HG03520 (cell line): ENCODE results near the gene MMEL1.

ENCODE experiments used
- ATAC-seq: cut with Tn5 transposase; IDR thresholded peaks from one replicate; pipeline ENCODE4 v1.9.1; 2021; ENCODE audit warnings: mild to moderate bottlenecking, moderate library complexity; ENCODE audit not compliant: unreplicated experiment

Gene MMEL1

DNA sequence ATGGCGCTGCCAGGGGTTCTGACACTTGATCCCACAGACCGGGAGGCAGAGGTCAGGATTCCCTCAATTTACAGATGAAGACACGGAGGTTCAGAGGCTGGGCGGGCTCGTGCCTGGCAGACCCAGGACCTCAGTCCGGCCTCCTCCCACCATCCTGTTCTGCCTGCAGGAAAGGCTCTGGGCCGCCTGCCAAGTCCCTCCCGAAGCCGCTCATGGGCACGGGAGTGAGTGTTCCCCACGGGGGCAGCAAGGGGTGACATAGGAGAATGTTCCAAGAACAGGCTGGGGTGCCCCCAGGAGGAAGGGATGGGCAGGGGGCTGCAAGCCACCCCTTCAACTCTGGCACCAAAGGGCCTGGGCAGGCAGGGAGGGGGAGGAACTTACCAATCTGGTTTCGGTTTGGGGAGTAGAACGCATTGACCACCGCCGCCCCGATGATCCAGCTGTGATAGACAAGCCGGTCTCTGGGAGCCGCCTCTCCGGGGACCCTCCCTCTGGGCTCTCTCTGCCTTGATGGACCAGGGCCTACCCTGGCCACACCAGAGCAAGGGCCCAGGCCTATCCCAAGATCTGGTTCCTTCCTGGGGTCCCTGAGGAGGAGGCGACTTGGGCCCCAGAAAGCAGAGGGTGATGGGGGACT lies 38.7 kb downstream of the MMEL1 start:
- no peak for ATAC-seq

DNA sequence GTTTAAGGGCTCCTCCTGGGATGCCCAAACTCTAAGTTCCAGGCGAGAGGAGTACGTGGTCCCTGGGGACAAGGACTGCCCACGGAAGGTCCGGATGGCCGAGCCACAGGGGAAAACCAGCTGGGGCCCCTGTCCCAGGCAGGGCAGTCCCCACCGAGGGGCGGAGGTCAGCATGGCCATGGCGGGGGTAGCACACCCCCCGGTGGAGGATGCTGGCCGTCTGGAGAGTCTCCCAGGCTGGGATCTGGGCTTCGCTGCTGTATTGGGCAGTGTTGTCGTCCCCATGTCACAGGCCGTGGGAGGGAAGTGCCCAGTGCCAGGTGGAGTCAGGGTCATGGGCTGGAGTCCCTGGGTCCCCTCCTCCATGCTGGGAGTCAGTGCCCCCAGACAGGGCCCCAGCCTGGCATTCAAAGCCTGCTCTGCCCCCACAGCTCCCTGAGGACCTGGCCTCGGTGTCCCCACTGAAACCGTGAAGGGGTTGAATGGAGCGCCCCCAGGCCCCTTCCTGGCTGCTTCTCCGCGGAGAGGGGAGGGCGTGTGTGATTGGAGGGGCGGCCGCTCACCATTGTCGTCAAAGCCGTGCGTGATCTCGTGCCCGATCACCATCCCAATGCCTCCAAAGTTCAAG lies 39.5 kb downstream of the MMEL1 start:
- ATAC-seq: no peak

DNA sequence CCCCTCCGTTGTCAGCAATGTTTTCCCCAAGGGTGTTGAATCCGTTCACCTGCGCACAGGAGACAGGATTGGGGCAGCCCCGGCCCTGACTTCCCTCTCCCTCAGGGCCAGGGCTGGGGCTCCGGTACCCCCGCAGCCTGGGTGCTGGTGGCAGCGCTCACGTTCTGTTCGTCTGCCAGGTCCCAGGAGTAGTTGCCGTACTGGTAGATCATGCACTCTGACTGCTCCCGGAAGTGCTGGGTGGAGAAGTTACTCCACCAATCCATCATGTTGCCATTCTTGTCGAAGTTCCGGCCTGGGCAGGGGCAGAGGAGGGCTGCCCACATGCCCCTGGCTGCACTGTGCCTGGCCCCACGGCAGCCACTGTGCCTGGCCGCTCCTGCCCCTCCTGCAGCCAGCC lies 40.1 kb downstream of the MMEL1 start:
- ATAC-seq: no peak

DNA sequence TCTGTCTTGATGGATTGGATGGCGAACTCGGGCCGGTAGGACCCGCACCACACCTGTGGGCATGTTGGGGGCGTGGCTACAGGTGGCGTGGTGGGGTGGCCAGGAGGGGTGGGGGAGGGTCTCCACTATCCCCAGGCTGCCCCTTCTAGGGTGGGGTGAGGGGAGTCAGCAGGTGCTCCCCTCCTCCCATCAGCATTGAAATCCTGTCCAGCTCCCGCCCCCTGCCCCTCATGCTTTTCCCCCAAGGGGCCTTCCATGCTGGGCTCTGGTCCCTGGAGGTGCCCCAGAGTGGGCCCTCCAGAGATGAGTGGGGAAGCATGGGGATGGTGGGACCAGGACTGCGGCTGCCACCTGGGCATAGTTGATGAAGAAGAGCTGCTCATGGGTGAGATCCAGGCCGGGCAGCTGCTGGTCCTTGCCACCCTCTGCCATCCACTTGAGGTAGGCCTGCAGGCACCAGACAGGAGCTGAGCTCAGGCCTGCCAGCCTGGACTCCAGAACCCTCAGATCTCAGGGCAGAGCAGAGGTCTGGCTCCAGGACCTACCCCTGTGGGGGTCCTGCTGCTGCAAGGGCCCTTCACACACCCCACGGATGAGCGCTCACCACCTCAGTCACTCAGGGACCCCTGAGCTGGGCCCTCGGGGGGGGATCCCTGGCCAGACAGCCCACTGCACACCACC lies 41.1 kb downstream of the MMEL1 start:
- no peak for ATAC-seq

DNA sequence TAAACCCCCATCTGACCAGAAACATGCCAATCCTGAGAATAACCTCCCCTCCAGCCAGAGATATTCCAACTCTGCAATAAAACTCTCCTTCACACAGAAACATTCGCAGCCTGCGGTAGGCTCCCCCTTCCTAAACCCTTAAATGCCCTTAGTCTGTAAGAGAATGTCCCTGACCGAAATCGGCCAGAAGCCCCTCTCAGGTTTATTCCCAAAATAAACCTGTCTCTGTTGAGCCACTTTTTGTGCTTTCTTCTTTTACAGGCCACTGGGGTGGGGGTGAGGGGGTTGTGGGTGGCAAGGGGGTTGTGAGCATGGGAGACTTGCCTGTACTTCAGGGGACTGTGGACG lies 41.6 kb downstream of the MMEL1 start:
- no peak for ATAC-seq

DNA sequence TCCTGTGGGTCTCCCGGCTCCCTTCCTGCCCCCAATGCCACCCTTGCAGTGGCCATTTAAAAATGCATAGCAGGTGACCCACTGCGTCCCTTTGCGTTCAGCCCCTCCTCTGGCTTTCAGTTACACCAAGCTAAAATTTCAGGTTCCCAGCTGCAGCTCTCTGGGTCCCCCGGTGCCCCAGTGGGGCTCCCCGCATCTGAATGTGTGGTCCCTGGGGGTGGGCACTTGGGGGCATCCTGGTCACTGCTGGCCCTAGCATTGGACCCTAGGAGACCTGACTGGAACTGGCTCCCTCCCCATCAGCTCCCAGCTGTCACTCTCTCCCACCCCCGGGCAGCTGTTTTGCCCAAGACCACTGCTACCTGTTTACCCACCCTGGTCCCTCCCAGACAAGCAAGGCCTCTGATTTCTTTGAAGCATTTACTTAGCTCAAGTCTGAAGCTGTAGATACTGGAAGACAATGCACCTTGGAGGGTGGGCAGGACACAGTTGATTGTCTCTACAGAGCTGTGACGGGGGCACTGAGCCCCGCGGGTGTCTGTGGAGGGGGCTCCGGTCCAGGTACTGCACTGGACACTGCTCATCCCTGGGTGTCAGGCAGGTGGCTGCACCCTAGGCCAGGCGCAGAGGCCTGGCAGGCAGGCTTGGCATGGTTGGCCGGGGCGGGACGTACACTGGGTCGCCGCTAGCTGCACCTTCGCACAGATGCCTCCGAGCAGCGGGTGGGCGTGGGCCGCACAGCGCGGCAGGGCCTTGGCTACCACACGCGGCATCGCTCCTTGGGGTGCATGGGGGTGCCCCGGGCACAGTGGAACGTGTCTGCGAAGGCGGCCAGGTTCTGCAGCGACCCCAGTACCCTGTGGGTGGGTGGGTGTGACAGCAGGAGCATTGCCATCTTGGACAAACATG lies 42.3 kb downstream of the MMEL1 start:
- no peak for ATAC-seq

DNA sequence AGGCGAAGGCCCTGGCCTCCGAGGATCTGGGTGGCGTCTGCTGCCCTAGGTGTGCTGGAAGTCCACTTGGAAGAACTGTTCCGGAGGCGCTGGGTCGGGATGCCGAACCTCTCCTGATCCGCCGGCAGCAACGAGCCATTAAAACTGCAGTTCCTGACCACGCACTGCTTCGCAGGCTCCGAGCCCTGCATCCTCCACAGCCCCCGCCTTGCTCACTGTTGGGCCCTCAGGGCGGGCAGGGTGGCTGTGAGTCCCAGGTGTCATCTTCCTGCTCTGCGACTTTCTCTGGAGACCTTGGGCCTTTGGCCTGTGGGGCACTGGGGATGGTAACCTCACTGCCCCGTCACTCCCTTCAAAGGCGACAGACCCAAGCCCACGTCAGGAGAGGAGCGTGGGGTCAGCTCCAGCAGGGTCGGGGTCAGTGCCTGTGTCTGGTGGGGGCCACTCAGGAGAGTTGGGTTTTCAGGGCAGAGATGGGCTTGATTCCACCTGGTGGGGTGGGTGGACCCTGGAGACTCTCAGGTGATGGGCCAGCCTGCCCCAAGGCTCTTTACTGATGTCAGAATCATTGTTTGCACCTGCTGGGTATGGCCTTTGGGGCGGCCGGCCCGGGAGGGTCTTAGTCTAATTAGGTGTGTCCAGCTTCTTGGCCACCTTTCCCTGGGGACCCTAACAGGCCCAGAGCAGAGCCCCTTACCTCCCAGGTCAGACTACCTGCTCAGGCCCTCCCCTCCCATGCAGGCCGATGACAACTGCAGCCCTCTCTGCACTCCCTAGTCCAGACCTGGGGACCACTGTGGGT lies 43.2 kb downstream of the MMEL1 start:
- ATAC-seq: no peak

DNA sequence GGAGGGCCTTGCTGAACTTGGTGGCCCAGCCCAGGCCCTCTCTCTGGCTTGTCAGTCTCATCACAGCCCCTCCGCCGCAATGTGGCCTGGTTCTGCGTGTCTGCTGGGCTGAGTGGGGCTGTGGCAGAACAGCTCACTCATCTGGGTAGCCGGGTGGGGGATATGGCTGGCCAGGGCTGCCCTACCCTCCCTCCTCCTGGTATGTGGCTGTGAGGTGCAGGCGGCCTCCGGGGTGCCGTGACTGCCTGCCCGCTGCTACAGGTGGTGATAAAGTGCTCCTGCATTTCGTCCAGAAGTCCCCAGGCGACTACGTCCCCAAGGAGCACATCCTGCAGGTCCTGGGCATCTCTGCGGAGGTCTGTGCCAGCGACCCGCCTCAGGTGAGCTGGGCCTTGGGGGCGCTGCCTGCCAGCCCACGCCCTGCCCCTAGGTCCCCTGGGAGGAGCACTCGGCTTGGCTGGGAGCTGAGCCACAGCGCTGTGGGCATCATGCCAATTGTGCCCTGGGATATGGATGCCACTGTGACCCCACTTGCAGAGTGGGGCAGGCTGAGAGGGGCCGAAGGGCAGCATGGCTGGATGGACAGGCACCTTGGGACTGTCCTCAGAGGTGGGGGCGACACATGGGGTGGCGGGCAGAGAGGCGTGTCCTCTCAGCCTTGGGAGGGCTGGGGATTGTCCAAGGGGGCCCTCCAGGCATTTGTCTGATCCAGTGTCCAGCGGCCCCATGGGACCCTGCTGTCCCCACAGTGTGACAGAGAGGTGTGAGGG lies 44.0 kb downstream of the MMEL1 start:
- no peak for ATAC-seq

DNA sequence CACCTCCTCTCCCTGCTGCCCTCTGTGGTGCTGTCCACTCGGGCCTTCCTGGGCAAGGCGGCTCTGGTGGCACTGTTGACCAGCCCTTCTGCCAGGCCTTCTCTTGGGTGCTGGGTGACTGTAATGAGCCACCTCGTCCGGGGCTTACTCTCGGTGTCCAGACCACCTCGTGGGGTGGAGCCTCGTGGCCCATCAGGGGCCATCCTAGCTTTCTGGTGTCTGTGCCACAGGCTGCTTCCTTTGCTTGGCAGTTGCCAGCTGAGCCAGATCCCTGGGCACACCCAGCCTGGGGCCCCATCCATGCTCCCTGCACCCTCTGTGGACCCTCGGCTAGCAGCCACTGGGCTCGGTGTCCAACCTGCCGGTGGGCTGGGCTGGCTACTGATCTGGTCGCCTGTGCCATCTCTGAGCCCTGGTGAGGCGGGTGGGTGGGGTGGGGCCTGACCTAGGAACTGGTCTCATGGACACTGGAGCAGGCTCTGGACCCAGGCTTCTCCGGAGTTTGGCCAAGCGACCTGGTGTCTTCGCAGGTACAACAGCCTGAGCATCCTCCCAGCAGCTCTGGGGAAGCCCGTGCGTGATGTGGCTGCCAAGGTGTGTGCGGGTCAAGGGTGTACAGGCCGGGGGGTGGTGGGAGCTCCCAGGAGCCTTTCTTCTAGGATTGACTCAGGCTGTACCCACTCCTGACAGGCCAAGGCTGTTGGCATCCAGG lies 44.8 kb downstream of the MMEL1 start:
- ATAC-seq: no peak

DNA sequence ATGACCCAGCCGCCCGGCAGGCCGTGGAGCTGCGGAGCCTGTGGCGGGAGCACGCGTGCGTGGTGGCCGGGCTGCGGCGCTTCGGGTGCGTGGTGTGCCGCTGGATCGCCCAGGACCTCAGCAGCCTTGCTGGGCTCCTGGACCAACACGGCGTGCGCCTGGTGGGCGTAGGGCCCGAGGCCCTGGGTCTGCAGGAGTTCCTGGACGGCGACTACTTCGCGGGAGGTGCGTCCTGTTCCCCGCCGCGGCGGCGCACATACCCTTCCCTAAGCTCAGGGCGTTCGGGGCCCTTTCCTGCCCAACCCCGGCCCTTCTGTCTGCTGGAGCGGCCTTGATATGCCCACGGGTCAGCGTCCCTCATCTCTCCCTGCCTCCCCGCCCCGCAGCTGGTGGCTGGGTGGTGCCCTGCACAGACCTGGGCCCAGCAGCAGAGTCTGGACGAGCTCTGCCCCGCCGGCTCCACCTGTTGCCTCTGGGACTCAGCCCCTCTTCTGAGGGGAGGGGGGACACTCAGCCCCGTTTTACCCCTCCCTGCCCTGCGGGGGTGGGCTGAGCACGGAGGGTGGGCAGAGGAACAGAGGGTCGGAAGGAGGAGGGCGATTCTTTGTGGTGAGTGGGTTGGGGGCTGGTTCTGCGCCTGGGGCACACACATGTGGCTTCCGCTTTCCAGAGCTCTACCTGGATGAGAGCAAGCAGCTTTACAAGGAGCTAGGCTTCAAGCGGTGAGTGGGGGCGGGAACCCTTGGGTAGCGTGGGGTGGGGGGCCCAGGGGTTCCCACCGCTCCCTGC lies 45.6 kb downstream of the MMEL1 start:
- peak; percentile 4 for ATAC-seq

DNA sequence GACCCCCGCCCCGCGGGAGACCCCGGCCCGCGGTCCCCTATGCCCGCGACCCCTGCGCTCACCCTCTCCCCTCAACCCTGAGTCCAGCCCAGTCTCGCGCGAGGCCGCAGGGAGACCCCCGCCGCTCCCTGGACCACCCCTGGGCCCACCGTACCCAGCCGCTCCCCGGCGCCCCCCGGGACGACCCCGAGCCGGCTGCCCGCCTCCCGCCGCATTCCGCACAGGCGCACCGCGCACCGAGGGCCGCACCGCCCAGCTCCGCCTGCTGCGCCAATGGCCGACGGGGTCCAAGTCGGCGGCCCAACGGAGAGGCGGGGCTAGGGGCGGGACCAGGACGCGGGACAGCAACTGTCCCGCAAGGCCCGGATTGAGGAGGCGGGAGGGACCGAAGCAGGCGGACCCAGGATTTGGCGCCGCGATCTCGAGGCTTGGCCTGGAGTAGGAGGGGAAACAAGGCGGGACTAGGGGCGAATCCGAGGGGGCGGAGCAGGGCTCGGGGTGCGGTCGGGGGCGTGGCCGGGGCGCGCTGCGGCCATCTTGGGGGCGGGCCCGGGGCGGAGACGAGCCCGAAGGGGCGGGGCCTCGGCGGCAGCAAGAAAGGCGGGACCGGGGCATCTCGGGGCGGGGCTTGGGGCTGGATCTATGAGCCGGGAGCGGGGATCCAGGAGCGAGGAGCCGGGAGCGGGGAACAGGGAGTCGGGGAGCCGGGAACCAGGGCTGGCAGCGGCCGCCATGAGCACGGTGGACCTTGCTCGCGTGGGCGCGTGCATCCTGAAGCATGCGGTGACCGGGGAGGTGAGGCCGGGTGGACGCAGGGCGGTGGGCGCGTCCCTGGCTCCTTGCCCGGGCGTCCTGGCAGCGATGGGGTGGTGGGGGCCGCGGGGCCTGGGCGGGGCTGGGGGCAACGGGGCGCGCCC lies 46.4 kb downstream of the MMEL1 start, which contains the start of gene PRXL2B:
PRXL2B (plus strand) TSS at position 624 of the 917 bp plus-strand sequence; CDS start at position 733, 109 bp downstream.
- ATAC-seq: peak; percentile 57

DNA sequence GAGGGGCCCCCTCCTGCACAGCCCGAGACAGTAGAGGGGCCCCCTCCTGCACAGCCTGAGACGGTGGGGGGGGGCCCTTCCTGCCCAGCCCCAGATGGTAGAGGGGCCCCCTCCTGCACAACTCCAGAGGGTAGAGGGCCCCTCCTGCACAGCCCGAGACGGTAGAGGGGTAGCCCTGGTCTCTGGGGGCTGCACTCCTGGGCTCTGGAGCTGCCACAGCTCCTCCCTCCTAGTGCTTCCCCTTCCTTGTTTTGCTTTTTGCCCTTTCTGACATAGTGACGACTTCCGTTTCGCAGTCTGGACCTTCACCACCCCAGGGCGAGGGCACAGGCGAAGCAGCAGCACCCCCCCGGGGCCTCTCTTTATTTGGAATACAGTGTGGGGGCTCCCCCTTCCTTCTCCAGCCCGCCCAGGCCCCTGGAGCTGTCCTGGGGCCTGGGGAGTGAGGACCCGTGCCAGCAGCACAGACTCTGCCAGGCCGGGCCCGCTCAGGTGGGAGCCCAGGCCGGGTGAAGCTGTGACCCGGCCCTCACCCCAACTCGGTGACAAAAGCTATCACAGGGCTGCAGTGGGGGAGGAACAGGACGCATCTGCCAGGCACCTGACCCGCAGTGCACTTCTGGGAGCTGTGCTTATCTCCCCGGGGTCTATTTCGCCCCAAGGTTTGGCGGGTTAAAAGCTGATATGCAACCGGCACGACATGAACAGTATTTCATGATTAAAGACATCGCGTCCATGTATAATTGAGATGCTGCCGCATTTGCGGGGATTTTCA lies 47.3 kb downstream of the MMEL1 start:
- ATAC-seq: peak; percentile 28

DNA sequence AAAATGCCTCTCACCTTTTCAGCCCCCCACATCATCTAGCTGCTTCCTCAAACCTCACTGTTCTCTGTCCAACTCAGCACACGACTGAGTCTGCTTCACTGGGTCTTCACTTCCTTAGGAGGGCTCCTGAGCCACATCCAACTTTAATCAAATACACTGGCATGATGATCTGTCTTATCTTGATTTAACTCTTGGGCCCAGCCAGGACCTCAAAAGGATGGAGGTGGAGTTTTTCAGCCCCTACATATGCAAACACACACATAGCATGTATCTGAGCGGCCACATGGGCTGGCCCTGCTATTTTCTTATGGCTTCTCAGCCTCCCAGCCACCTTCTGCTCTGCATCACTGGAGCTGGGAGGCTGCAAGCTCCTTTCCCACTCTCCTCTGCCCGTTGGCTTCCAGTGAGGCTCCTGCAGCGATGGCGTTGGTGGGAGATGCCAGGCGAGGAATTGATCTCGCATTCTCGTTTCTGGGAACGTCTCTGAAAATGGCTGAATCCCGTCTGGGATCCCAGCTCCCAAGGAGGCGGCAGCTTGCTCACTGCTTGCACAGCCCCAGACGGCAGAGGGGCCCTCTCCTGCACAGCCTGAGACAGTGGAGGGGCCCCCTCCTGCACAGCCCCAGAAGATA lies 48.0 kb downstream of the MMEL1 start:
- ATAC-seq: no peak

DNA sequence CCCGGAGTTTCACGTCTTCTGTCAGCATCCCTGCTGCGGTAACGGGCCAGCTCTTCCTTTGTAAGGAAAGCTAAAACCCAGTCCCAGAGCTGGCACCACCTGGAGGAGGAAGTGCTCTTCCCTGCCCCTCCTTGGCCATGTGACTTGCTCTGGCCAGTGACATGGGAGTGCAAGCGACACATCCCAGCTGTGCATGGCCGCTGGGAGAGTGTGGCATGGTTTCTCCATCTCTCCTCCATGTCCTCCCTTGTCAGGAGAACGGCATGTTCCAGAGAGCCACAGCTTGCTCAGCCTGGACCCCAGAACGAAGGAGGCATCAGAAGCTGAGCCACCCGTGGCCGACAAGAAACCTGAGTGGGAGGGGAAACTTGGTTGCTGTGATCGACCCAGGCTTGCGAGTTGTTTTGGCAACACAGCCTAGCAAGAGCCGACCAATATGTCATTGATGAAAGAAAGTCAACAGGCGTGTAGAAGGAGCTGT lies 48.9 kb downstream of the MMEL1 start:
- ATAC-seq: no peak

DNA sequence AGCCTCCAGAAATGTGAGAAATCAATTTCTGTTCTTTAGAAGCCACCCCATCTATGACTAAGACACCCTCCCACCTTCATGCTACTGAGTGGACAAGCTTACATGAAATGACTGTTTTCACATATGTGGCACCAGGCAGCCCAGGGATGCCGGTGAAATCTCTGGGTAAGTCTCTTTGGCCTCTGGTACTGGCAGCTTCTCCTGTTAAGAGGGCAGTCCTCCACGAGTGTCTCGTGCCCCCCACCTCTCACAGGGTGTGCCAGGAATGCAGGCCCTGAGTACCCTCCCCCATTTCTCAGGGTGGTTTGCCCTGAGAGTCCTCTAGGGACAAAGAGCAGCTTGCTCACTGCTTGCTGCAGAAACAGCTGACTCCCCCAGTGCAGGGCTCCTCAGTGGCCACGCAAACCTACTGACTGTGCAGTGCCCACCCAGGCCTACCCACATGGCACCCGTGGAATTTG lies 49.5 kb downstream of the MMEL1 start:
- ATAC-seq: no peak

DNA sequence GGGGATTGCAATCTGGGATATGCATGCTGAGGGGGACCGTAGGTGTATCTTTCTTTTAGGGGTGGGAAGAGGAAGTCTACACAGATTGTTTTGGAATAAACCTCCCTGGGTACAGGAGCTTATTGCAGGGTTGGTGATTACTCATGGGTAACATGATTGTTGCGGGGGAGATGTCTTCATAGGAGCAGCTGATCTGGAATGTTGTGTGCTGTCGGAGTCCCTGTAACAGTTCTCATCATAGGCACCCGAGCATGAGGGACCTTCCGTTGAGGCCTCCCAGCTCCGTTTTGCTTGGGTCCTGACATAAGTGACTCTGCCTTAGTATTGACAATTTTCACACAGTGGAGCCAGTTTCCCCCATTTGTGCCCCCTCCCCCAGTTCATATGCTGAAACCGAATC lies 50.4 kb downstream of the MMEL1 start:
- ATAC-seq: no peak
